Measurements from ENCODE around the gene PPP1R12B. TPM values are rescaled to one million over a fixed set of nuclear protein-coding genes. Genes with fewer than 3 reads are reported as not detected.
A peak's percentile ranks its signal among the peaks of the same experiment; 100 is the strongest.
"Not testable (repeated sequence)": the region's sequence is repeated elsewhere in the genome, so short reads cannot be mapped to it uniquely, and the experiment has no call there.

The PPP1R12B gene
- total RNA-seq, 1 donor: 26.8 TPM

- no peak for TF ChIP-seq CTCF (IDR thresholded peaks at IDR 0.05; ENCODE audit: insufficient read depth, low read length)
- DNase-seq (ENCODE audit: low read depth): no peak
These were observed 84.9 kb downstream of the PPP1R12B start for GRCh38 chr1:202433155-202434043.

GRCh38 chr1:202434059-202434458 is 85.6 kb downstream of the PPP1R12B start:
- no peak for DNase-seq (ENCODE audit: low read depth)
- no peak overlapping the region for H3K4me3 ChIP-seq (ENCODE audit: low read depth, low read length)
- no peak for TF ChIP-seq CTCF (IDR thresholded peaks at IDR 0.05; ENCODE audit: insufficient read depth, low read length)

More at GRCh38 chr1:202433155-202434043, 84.9 kb downstream of the PPP1R12B start:
- H3K4me3 ChIP-seq (ENCODE audit: low read depth, low read length): no peak overlapping the region

GRCh38 chr1:202438393-202439174 is 90.1 kb downstream of the PPP1R12B start:
- no peak overlapping the region for H3K4me3 ChIP-seq (ENCODE audit: low read depth, low read length)
- no peak for DNase-seq (ENCODE audit: low read depth)
- TF ChIP-seq CTCF (IDR thresholded peaks at IDR 0.05; ENCODE audit: insufficient read depth, low read length): no peak

GRCh38 chr1:202439308-202439707 is 90.8 kb downstream of the PPP1R12B start:
- no peak overlapping the region for H3K4me3 ChIP-seq (ENCODE audit: low read depth, low read length)
- no peak for DNase-seq (ENCODE audit: low read depth)
- TF ChIP-seq CTCF (IDR thresholded peaks at IDR 0.05; ENCODE audit: insufficient read depth, low read length): no peak

- not testable (repeated sequence) for DNase-seq (ENCODE audit: low read depth); H3K4me3 ChIP-seq (ENCODE audit: low read depth, low read length)
These were observed 99.6 kb downstream of the PPP1R12B start for GRCh38 chr1:202448140-202448539.

- H3K4me3 ChIP-seq (ENCODE audit: low read depth, low read length); DNase-seq (ENCODE audit: low read depth): not testable (repeated sequence)
These were observed 103.1 kb downstream of the PPP1R12B start for GRCh38 chr1:202451641-202452040.

- no peak for DNase-seq (ENCODE audit: low read depth)
- TF ChIP-seq CTCF (IDR thresholded peaks at IDR 0.05; ENCODE audit: insufficient read depth, low read length): no peak
- H3K4me3 ChIP-seq (ENCODE audit: low read depth, low read length): no peak overlapping the region
These were observed 104.0 kb downstream of the PPP1R12B start for GRCh38 chr1:202452508-202452907.

GRCh38 chr1:202456372-202457169 is 108.1 kb downstream of the PPP1R12B start:
- DNase-seq (ENCODE audit: low read depth): peak; percentile 58
- H3K4me3 ChIP-seq (ENCODE audit: low read depth, low read length): not testable (repeated sequence)

GRCh38 chr1:202458651-202459050 is 110.2 kb downstream of the PPP1R12B start:
- not testable (repeated sequence) for H3K4me3 ChIP-seq (ENCODE audit: low read depth, low read length); DNase-seq (ENCODE audit: low read depth)

- DNase-seq (ENCODE audit: low read depth); H3K4me3 ChIP-seq (ENCODE audit: low read depth, low read length): not testable (repeated sequence)
These were observed 111.1 kb downstream of the PPP1R12B start for GRCh38 chr1:202459470-202460142.

- DNase-seq (ENCODE audit: low read depth): peak; percentile 60
These were observed 111.6 kb downstream of the PPP1R12B start for GRCh38 chr1:202460143-202460495.

More at GRCh38 chr1:202460143-202460495, 111.6 kb downstream of the PPP1R12B start:
- not testable (repeated sequence) for H3K4me3 ChIP-seq (ENCODE audit: low read depth, low read length)

Measured in fibroblast of the aortic adventitia (primary cell).